ENCODE measurements around the gene LCTL. TPM values are rescaled to one million over a fixed set of nuclear protein-coding genes. Genes with fewer than 3 reads are reported as not detected.

Gene LCTL
- total and polyA plus RNA-seq, 2 donors (not counting 1 experiment from before 2014, with no cell fraction given), result 0.66 to 0.96 TPM

- Histone ChIP-seq H3K9ac (ENCODE audit: insufficient read depth, low read length) (no peak overlapping the region), H3K4me3 (replicated peaks in 1 of 4; ENCODE audit: control extremely low read depth in 1 of 4, insufficient read depth in 1 of 4, low read depth in 3 of 4, low read length in 4 of 4) (no peak overlapping the region), H3K4me2 (ENCODE audit: extremely low read depth, insufficient read depth, low read length) (no peak overlapping the region), H3K36me3 (ENCODE audit: control insufficient read depth, insufficient read depth, low read length) (no peaks in the 10 kb centered on the region), H2AFZ (ENCODE audit: low read length) (no peak overlapping the region), H4K20me1 (ENCODE audit: control insufficient read depth, extremely low read depth, insufficient read depth, low read length) (no peaks in the 10 kb centered on the region), H3K79me2 (ENCODE audit: control insufficient read depth, insufficient read depth, low read length) (no peaks in the 10 kb centered on the region), H3K27me3 (ENCODE audit: control insufficient read depth, insufficient read depth, low read length) (peaks cover 11% of the 10 kb centered on the region), H3K4me1 (ENCODE audit: control insufficient read depth, extremely low read depth, insufficient read depth, low read length) (no peaks in the 10 kb centered on the region), H3K9me3 (ENCODE audit: control insufficient read depth, insufficient read depth, low read depth, low read length) (no peaks in the 10 kb centered on the region), H3K27ac (ENCODE audit: insufficient read depth, low read length) (no peak overlapping the region)
- no peak for DNase-seq (ENCODE audit: low read depth in 2 of 2)
- TF ChIP-seq EZH2 (IDR thresholded peaks at IDR 0.05; ENCODE audit: low read length, missing control alignments), result no peak
- no peak for TF ChIP-seq CTCF (conservative IDR thresholded peaks at IDR 0.05 in 1 of 2, IDR thresholded peaks at IDR 0.05 in 1 of 2; ENCODE audit: low read depth in 1 of 2, low read length in 2 of 2)
These were observed 29.5 kb upstream of the LCTL start for GRCh38 chr15:66595332-66595731.

GRCh38 chr15:66594836-66595235 lies 29.0 kb upstream of the LCTL start:
- Histone ChIP-seq H2AFZ (ENCODE audit: low read length) (no peak overlapping the region), H3K9ac (ENCODE audit: insufficient read depth, low read length) (no peak overlapping the region), H3K4me2 (ENCODE audit: extremely low read depth, insufficient read depth, low read length) (no peak overlapping the region), H3K36me3 (ENCODE audit: control insufficient read depth, insufficient read depth, low read length) (no peaks in the 10 kb centered on the region), H3K9me3 (ENCODE audit: control insufficient read depth, insufficient read depth, low read depth, low read length) (no peaks in the 10 kb centered on the region), H3K27ac (ENCODE audit: insufficient read depth, low read length) (no peak overlapping the region), H4K20me1 (ENCODE audit: control insufficient read depth, extremely low read depth, insufficient read depth, low read length) (no peaks in the 10 kb centered on the region), H3K4me3 (replicated peaks in 1 of 4; ENCODE audit: control extremely low read depth in 1 of 4, insufficient read depth in 1 of 4, low read depth in 3 of 4, low read length in 4 of 4) (no peak overlapping the region), H3K4me1 (ENCODE audit: control insufficient read depth, extremely low read depth, insufficient read depth, low read length) (no peaks in the 10 kb centered on the region), H3K79me2 (ENCODE audit: control insufficient read depth, insufficient read depth, low read length) (no peaks in the 10 kb centered on the region), H3K27me3 (ENCODE audit: control insufficient read depth, insufficient read depth, low read length) (peaks cover 15% of the 10 kb centered on the region)
- no peak for DNase-seq (ENCODE audit: low read depth in 2 of 2)
- TF ChIP-seq CTCF (conservative IDR thresholded peaks at IDR 0.05 in 1 of 2, IDR thresholded peaks at IDR 0.05 in 1 of 2; ENCODE audit: low read depth in 1 of 2, low read length in 2 of 2) (no peak), EZH2 (IDR thresholded peaks at IDR 0.05; ENCODE audit: low read length, missing control alignments) (no peak)

- no peaks in the 10 kb centered on the region for H3K36me3 ChIP-seq (ENCODE audit: control insufficient read depth, insufficient read depth, low read length)
- H3K4me3 ChIP-seq (replicated peaks in 1 of 4; ENCODE audit: control extremely low read depth in 1 of 4, insufficient read depth in 1 of 4, low read depth in 3 of 4, low read length in 4 of 4), result no peak overlapping the region
- H3K79me2 ChIP-seq (ENCODE audit: control insufficient read depth, insufficient read depth, low read length), result no peaks in the 10 kb centered on the region
- H2AFZ ChIP-seq (ENCODE audit: low read length), result no peak overlapping the region
- H3K9me3 ChIP-seq (ENCODE audit: control insufficient read depth, insufficient read depth, low read depth, low read length), result no peaks in the 10 kb centered on the region
- TF ChIP-seq CTCF (conservative IDR thresholded peaks at IDR 0.05 in 1 of 2, IDR thresholded peaks at IDR 0.05 in 1 of 2; ENCODE audit: low read depth in 1 of 2, low read length in 2 of 2) (no peak), EZH2 (IDR thresholded peaks at IDR 0.05; ENCODE audit: low read length, missing control alignments) (no peak)
- H3K27me3 ChIP-seq (ENCODE audit: control insufficient read depth, insufficient read depth, low read length), result peaks cover 15% of the 10 kb centered on the region
- H3K4me1 ChIP-seq (ENCODE audit: control insufficient read depth, extremely low read depth, insufficient read depth, low read length), result no peaks in the 10 kb centered on the region
- H3K4me2 ChIP-seq (ENCODE audit: extremely low read depth, insufficient read depth, low read length), result no peak overlapping the region
- no peak overlapping the region for H3K9ac ChIP-seq (ENCODE audit: insufficient read depth, low read length)
- DNase-seq (ENCODE audit: low read depth in 2 of 2), result no peak
- no peaks in the 10 kb centered on the region for H4K20me1 ChIP-seq (ENCODE audit: control insufficient read depth, extremely low read depth, insufficient read depth, low read length)
- H3K27ac ChIP-seq (ENCODE audit: insufficient read depth, low read length), result no peak overlapping the region
These were observed 28.5 kb upstream of the LCTL start for GRCh38 chr15:66594344-66594743.

Measured in fibroblast of lung (primary cell).